GM21737 (cell line): ENCODE data around the gene CUL9.
"Not testable (repeated sequence)": the region's sequence is repeated elsewhere in the genome, so short reads cannot be mapped to it uniquely, and the experiment has no call there.

Source experiments
- ATAC-seq: cut with Tn5 transposase; IDR thresholded peaks from one replicate; pipeline ENCODE4 v1.9.1; 2021; ENCODE audit warnings: mild to moderate bottlenecking, moderate library complexity; ENCODE audit not compliant: unreplicated experiment

The CUL9 gene

GRCh38 chr6:43181942-43182860 is at the start of gene CUL9:
TSS of gene CUL9 (plus strand) at chr6:43182196. CDS start at chr6:43184311, 2,115 bp downstream.
- ATAC-seq = peak; percentile 80

GRCh38 chr6:43138267-43138666 is 43.7 kb upstream of the CUL9 start:
- ATAC-seq = no peak

GRCh38 chr6:43139973-43140372 is 42.0 kb upstream of the CUL9 start:
- not testable (repeated sequence) for ATAC-seq

- ATAC-seq = no peak
Measured at GRCh38 chr6:43141644-43142043, 40.4 kb upstream of the CUL9 start.

GRCh38 chr6:43142101-43142500 is 39.9 kb upstream of the CUL9 start:
- no peak for ATAC-seq

GRCh38 chr6:43143235-43144128 is 38.5 kb upstream of the CUL9 start:
- peak; percentile 83 for ATAC-seq

- ATAC-seq = no peak
Measured at GRCh38 chr6:43144879-43145278, 37.1 kb upstream of the CUL9 start.

- ATAC-seq = no peak
Measured at GRCh38 chr6:43146261-43146660, 35.7 kb upstream of the CUL9 start.

- no peak for ATAC-seq
Measured at GRCh38 chr6:43146709-43147688, 35.0 kb upstream of the CUL9 start.

GRCh38 chr6:43147691-43148477 is 34.1 kb upstream of the CUL9 start:
- no peak for ATAC-seq

- no peak for ATAC-seq
Measured at GRCh38 chr6:43149265-43149664, 32.7 kb upstream of the CUL9 start.

- no peak for ATAC-seq
Measured at GRCh38 chr6:43150051-43150751, 31.8 kb upstream of the CUL9 start.

GRCh38 chr6:43159599-43159998 is 22.4 kb upstream of the CUL9 start:
- no peak for ATAC-seq

GRCh38 chr6:43163899-43164298 is 18.1 kb upstream of the CUL9 start:
- ATAC-seq = no peak

GRCh38 chr6:43170417-43170930 is 11.5 kb upstream of the CUL9 start:
- ATAC-seq = no peak

GRCh38 chr6:43170931-43171706 is 10.9 kb upstream of the CUL9 start, which contains the start of gene SRF:
TSS of gene SRF (plus strand) at chr6:43171269. CDS start at chr6:43171657, 388 bp downstream.
- peak; percentile 58 for ATAC-seq

GRCh38 chr6:43171707-43172103 is 10.3 kb upstream of the CUL9 start:
- no peak for ATAC-seq
